ENCODE results near the gene USP6NL.
"Not testable (repeated sequence)": the region's sequence is repeated elsewhere in the genome, so short reads cannot be mapped to it uniquely, and the experiment has no call there.

The USP6NL gene

GRCh38 chr10:11511321-11511720 is 100.1 kb downstream of the USP6NL start:
- no peak for DNase-seq

- DNase-seq: no peak
Measured at GRCh38 chr10:11510736-11511135, 100.7 kb downstream of the USP6NL start.

- no peak for DNase-seq
Measured at GRCh38 chr10:11510281-11510680, 101.2 kb downstream of the USP6NL start.

- no peak for DNase-seq
Measured at GRCh38 chr10:11509036-11509435, 102.4 kb downstream of the USP6NL start.

- DNase-seq: no peak
Measured at GRCh38 chr10:11506247-11506789, 105.1 kb downstream of the USP6NL start.

- no peak for DNase-seq
Measured at GRCh38 chr10:11505639-11506038, 105.8 kb downstream of the USP6NL start.

- DNase-seq: no peak
Measured at GRCh38 chr10:11504566-11505285, 106.7 kb downstream of the USP6NL start.

GRCh38 chr10:11501600-11501999 is 109.8 kb downstream of the USP6NL start:
- DNase-seq: no peak

GRCh38 chr10:11499425-11500071 is 111.9 kb downstream of the USP6NL start:
- no peak for DNase-seq

- DNase-seq: no peak
Measured at GRCh38 chr10:11498399-11498798, 113.1 kb downstream of the USP6NL start.

- not testable (repeated sequence) for DNase-seq
Measured at GRCh38 chr10:11494923-11495322, 116.5 kb downstream of the USP6NL start.

- no peak for DNase-seq
Measured at GRCh38 chr10:11493646-11494045, 117.8 kb downstream of the USP6NL start.

- no peak for DNase-seq
Measured at GRCh38 chr10:11491087-11491486, 120.4 kb downstream of the USP6NL start.

- no peak for DNase-seq
Measured at GRCh38 chr10:11489591-11489990, 121.9 kb downstream of the USP6NL start.

GRCh38 chr10:11488126-11488525 is 123.3 kb downstream of the USP6NL start:
- DNase-seq: no peak

GRCh38 chr10:11483201-11484148 is 128.0 kb downstream of the USP6NL start:
- DNase-seq: no peak

GRCh38 chr10:11482306-11482705 is 129.1 kb downstream of the USP6NL start:
- DNase-seq: no peak

- DNase-seq: no peak
Measured at GRCh38 chr10:11480687-11481086, 130.8 kb downstream of the USP6NL start.

- no peak for DNase-seq
Measured at GRCh38 chr10:11479300-11479699, 132.2 kb downstream of the USP6NL start.

- DNase-seq: no peak
Measured at GRCh38 chr10:11478807-11479206, 132.6 kb downstream of the USP6NL start.

GRCh38 chr10:11475831-11476434 is 135.5 kb downstream of the USP6NL start:
- no peak for DNase-seq

GRCh38 chr10:11473128-11473760 is 138.2 kb downstream of the USP6NL start:
- DNase-seq: no peak

All from NCI-H2171 treated with DMSO at 0.1 percent for 48 hours (cell line).